Right lobe of liver (tissue), 6 donors: ENCODE measurements around the gene HAUS7. TPM values are rescaled to one million over a fixed set of nuclear protein-coding genes. Genes with fewer than 3 reads are reported as not detected.
A peak's percentile ranks its signal among the peaks of the same experiment; 100 is the strongest.

Experiments
- ATAC-seq, 4 donors: fragments of 200-7000 bp; cut with Tn5 transposase; one replicate each; pipeline ENCODE4 v1.9.1; 2020; ENCODE audit warnings: mild to moderate bottlenecking in 4 of 4, moderate library complexity in 4 of 4
- DNase-seq, 3 donors: peaks; one replicate each; pipeline ENCODE4 v3.0.0-alpha.2; 2020
- H3K27ac ChIP-seq, 3 donors: fragments of 200-600 bp; one replicate each; pipeline ENCODE4 v1.8.0; 2022
- H3K27me3 ChIP-seq, 2 donors: fragments of 200-600 bp; one replicate each; pipeline ENCODE4 v1.8.0; 2022
- H3K36me3 ChIP-seq, 4 donors: fragments of 200-600 bp; sonication (generic) in 1 of 4; one replicate each; pipeline versions ENCODE4 v1.5.1 to v1.8.0; 2017 to 2022; ENCODE audit warnings: control low read depth in 1 of 4
- H3K4me1 ChIP-seq, 4 donors: fragments of 200-600 bp; sonication (generic) in 1 of 4; one replicate each; pipeline versions ENCODE4 v1.5.1 to v1.8.0; 2017 to 2022; ENCODE audit warnings: control low read depth in 1 of 4
- H3K4me3 ChIP-seq, 3 donors: fragments of 200-600 bp; one replicate each; pipeline ENCODE4 v1.8.0; 2022
- H3K9me3 ChIP-seq, 4 donors: fragments of 200-600 bp; sonication (generic) in 1 of 4; one replicate each; pipeline versions ENCODE4 v1.5.1 to v1.8.0; 2017 to 2022; ENCODE audit warnings: control low read depth in 1 of 4
- POLR2A ChIP-seq: fragments of 450-650 bp; IDR thresholded peaks from one replicate; pipeline ENCODE4 v1.6.1; 2017; ENCODE audit warnings: antibody characterized with exemption, mild to moderate bottlenecking
- WGBS: methylation state at CpG from one replicate; pipeline ENCODE4 v1.1.6; 2018; ENCODE audit warnings: low coverage, low lambda C conversion rate; ENCODE audit not compliant: insufficient coverage; ENCODE audit errors: missing lambda C conversion rate; 5-methylcytosine and 5-hydroxymethylcytosine counted together
- intact Hi-C, 2 donors: fragments of 100-400 bp; cut with DNase I; formaldehyde crosslinking; loops; one replicate each; pipeline versions ENCODE4 v1.11.2 to v1.14.1; 2022
- total RNA-seq, 6 experiments: library from RNA; depleted of rRNA in 2 of 6; stranded (reverse); fragments of >200 nt in 2 of 6; fragmentation: NEBNext Ultra II Directional in 3 of 6; extraction: Animal tissue kit (Norgen Biotek cat#: 25700) in 3 of 6; gene quantifications; one replicate each; pipeline versions ENCODE4 v1.1.0 to v1.2.4, GENCODE V29; 2016 to 2023
- TF ChIP-seq, protein P1 (sequence below), 4 donors: fragments of 200-600 bp in 3 of 4; fragments of 450-650 bp in 1 of 4; IDR thresholded peaks; one replicate each; pipeline versions ENCODE4 v1.5.1 to v1.8.0; 2016 to 2022; ENCODE audit warnings: antibody characterized with exemption in 4 of 4, mild to moderate bottlenecking in 2 of 4
- donor health status: DM: no; HTN: yes; CAD: no.
- donor health status: DM: no; HTN: no; CAD: no.
- donor health status: DM: no; HTN: no; CAD: no.
- donor health status: DM: no; HTN: yes; CAD: no.
- donor health status: DM: no; HTN: yes; CAD: no.

Gene HAUS7
- total RNA-seq, 6 experiments from 2014 or later, result 5.6 to 14.9 (median 8.8) TPM

DNA sequence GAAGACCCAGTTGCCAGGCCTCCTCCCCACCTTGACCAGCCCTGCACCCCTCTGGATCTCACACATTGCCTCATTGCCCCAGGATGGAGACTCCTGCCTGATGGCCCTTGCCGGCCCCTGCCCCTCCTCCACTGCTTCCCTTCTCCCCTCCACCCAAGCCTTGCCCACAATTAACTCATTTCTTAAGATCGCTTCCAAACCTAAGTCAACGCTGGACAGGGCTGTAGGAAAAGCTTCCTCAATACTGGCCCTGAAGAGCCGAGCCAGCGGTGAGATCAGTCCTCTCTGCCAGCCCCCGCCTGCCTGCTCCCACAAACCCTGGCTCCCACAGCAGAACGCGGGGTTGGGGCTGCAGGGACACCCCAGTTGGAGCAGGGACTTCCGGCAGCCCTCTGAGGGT, 7.5 kb upstream of the HAUS7 start:
- H3K9me3 ChIP-seq, result no peaks in the 10 kb centered on the region
- H3K27me3 ChIP-seq, result no peaks in the 10 kb centered on the region
- no peak for DNase-seq
- H3K36me3 ChIP-seq, result no peaks in the 10 kb centered on the region
- H3K4me1 ChIP-seq, result no peaks in the 10 kb centered on the region
- no peak for ATAC-seq
- intact Hi-C loops, result no loop called here
- WGBS, result 60% methylated on average over 1 of the region's 9 CpGs
- H3K4me3 ChIP-seq, result no peak overlapping the region
- TF ChIP-seq, protein P1, sequence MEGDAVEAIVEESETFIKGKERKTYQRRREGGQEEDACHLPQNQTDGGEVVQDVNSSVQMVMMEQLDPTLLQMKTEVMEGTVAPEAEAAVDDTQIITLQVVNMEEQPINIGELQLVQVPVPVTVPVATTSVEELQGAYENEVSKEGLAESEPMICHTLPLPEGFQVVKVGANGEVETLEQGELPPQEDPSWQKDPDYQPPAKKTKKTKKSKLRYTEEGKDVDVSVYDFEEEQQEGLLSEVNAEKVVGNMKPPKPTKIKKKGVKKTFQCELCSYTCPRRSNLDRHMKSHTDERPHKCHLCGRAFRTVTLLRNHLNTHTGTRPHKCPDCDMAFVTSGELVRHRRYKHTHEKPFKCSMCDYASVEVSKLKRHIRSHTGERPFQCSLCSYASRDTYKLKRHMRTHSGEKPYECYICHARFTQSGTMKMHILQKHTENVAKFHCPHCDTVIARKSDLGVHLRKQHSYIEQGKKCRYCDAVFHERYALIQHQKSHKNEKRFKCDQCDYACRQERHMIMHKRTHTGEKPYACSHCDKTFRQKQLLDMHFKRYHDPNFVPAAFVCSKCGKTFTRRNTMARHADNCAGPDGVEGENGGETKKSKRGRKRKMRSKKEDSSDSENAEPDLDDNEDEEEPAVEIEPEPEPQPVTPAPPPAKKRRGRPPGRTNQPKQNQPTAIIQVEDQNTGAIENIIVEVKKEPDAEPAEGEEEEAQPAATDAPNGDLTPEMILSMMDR (IDR thresholded peaks at IDR 0.05), result no peak
- no peak for TF ChIP-seq POLR2A
- no peak overlapping the region for H3K27ac ChIP-seq

DNA sequence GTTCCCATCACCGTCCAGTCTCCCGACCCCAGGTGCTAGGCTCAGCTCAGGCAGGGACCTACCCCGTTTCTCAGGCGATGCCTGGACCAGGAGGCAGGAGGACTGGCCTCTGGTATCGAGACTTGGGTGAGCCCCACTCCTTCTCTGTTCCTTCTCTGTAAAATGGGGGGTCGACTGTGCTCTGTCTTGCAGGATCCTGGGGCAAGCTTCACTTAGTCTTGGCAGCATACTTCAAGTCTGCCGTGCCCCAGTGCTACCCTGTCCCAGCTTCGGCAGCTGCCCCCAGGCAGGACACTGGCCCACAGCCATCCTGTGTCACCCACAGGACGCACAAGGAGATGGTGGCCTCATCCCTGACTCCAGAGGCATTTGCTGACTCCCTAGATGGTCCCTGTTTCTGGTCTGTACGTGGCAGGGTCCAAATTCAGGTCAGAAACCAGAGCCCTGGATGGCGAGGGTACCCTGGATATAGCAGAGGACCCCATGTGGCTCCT, 7.0 kb upstream of the HAUS7 start:
- Histone ChIP-seq H3K27me3 (no peaks in the 10 kb centered on the region), H3K4me1 (no peaks in the 10 kb centered on the region), H3K27ac (no peak overlapping the region), H3K4me3 (no peak overlapping the region), H3K9me3 (no peaks in the 10 kb centered on the region), H3K36me3 (no peaks in the 10 kb centered on the region)
- DNase-seq (no peak), ATAC-seq (no peak)
- 25% methylated on average over 2 of the region's 11 CpGs for WGBS
- TF ChIP-seq, protein P1 (IDR thresholded peaks at IDR 0.05), result no peak
- no peak for TF ChIP-seq POLR2A
- intact Hi-C loops, result no loop called here

DNA sequence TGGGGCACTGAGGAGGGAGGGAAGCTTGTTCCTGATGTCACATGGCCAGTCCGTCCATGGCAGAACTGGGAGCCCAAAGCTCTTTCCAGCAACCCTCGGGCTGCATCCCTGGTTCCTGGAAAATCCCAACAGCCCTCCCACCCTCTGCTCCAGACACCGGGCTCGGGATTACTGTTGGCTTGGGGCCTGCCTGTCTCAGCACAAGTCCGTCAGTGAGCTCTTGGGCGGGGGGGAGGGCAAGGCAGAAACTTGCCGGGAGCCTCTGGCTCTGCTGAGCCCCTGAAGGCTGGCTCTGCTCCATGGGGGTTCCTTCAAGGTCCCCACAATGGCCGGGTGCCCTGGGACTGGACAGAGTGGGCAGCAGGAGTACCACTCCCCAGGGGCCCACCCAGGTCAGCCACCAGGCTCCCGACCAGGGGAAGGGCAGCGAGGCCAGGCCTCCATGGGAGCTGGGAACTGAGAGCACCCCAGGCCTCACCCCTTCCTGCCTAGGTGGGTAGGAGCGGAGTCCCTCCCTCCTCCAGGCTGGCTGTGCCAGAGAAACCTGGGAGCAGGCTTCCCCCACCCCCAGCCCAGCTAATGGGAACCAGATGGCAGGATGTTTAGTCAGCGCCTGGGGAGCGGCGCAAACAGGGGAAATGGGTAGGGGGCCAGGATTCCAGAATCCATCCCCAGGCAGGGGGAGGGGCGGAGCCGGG, 6.4 kb upstream of the HAUS7 start:
- intact Hi-C loops, result no loop called here
- TF ChIP-seq, protein P1 (IDR thresholded peaks at IDR 0.05), result no peak
- no peak for TF ChIP-seq POLR2A
- Histone ChIP-seq H3K27me3 (no peaks in the 10 kb centered on the region), H3K4me1 (no peaks in the 10 kb centered on the region), H3K27ac (peak overlapping the region in 1 of 3 donors; percentile 57), H3K4me3 (no peak overlapping the region), H3K9me3 (no peaks in the 10 kb centered on the region), H3K36me3 (no peaks in the 10 kb centered on the region)
- WGBS, result 41% methylated on average over 4 of the region's 16 CpGs
- ATAC-seq (peak in 1 of 4 donors; percentile 36), DNase-seq (no peak)

DNA sequence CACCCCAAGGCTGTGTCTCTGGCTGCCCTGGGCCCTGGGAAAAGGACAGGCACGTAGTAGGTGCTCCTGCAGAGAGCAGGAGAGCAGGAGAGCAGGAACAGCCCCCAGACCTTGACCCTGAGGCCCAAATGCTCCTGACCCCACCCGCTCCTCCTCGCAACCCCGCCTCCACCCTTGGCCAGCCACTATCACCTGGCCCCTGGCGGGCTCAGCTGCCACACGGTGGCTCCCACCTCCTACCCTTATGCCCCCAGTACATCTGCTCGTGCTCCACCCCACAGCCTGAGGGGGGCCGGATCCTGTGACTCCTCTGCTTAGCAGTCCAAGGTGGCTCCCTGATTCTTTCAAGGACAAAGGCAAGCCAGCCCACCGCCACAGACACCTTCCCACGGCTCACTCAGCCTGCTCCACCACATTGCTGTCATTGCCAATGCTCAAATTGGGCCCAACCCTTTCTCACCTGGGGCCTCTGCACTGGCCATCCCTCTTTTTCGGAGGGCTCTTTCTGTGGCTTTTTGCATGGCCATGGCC, 5.4 kb upstream of the HAUS7 start:
- H3K4me1 ChIP-seq, result no peaks in the 10 kb centered on the region
- WGBS, result 100% methylated on average over 1 of the region's 11 CpGs
- no peak for ATAC-seq
- no peak overlapping the region for H3K4me3 ChIP-seq
- TF ChIP-seq, protein P1 (IDR thresholded peaks at IDR 0.05), result no peak
- no peak for TF ChIP-seq POLR2A
- no peak overlapping the region for H3K27ac ChIP-seq
- H3K27me3 ChIP-seq, result no peaks in the 10 kb centered on the region
- intact Hi-C loops, result no loop called here
- no peaks in the 10 kb centered on the region for H3K9me3 ChIP-seq
- no peaks in the 10 kb centered on the region for H3K36me3 ChIP-seq
- no peak for DNase-seq
